ENCODE measurements around the gene PAPOLB. TPM values are rescaled to one million over a fixed set of nuclear protein-coding genes. Genes with fewer than 3 reads are reported as not detected.

PAPOLB gene
- total RNA-seq, 4 donors from 2014 or later = 0.22 to 1.4 (median 0.37) TPM

DNA sequence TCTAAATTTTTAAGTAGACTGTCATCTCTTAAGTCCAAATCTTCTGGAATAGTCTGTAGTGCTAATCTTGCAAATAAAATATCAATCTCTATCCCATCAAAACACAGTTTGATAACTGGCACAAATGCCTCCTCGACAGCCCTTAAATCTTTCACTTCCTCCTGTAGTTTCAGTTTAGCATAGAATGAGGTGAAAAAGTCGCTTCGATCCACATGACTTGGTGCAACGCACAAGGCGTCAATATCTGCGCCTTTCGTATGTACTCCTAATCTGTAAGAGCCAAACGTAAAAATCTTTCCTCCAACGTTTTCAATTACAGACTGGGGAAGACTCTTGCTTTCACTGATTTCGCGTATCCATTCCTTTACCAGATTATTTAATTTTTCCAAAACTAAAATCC is 603 bp downstream of the PAPOLB start:
- Histone ChIP-seq H3K4me3 (replicated peaks in 1 of 3) (peak overlapping the region in 1 of 3 donors; percentile 14), H3K4me1 (peaks cover 0 to 3% of the 10 kb centered on the region in 2 donors), H3K9me3 (no peaks in the 10 kb centered on the region), H3K27ac (no peak overlapping the region), H3K27me3 (peaks cover 7% of the 10 kb centered on the region), H3K36me3 (no peaks in the 10 kb centered on the region)
- no peak for DNase-seq
- TF ChIP-seq POLR2A (IDR thresholded peaks at IDR 0.05) = no peak
- TF ChIP-seq, protein P1, sequence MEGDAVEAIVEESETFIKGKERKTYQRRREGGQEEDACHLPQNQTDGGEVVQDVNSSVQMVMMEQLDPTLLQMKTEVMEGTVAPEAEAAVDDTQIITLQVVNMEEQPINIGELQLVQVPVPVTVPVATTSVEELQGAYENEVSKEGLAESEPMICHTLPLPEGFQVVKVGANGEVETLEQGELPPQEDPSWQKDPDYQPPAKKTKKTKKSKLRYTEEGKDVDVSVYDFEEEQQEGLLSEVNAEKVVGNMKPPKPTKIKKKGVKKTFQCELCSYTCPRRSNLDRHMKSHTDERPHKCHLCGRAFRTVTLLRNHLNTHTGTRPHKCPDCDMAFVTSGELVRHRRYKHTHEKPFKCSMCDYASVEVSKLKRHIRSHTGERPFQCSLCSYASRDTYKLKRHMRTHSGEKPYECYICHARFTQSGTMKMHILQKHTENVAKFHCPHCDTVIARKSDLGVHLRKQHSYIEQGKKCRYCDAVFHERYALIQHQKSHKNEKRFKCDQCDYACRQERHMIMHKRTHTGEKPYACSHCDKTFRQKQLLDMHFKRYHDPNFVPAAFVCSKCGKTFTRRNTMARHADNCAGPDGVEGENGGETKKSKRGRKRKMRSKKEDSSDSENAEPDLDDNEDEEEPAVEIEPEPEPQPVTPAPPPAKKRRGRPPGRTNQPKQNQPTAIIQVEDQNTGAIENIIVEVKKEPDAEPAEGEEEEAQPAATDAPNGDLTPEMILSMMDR (IDR thresholded peaks at IDR 0.05) = no peak
- intact Hi-C loops (cut with DNase I) = no loop called here
- WGBS, 2 donors = 87 to 90% methylated on average over 11 of the region's 11 CpGs

GRCh38 chr7:4857189-4857588 is 4.6 kb downstream of the PAPOLB start:
- no peaks in the 10 kb centered on the region for H3K36me3 ChIP-seq
- no peak for TF ChIP-seq POLR2A (IDR thresholded peaks at IDR 0.05)
- TF ChIP-seq, protein P1 (IDR thresholded peaks at IDR 0.05) = no peak
- H3K9me3 ChIP-seq = no peaks in the 10 kb centered on the region
- no peak overlapping the region for H3K4me3 ChIP-seq (replicated peaks in 1 of 3)
- intact Hi-C loops (cut with DNase I) = no loop called here
- WGBS, 2 donors = 76 to 87% methylated on average over 3 of the region's 3 CpGs
- peaks cover 0 to 3% of the 10 kb centered on the region in 2 donors for H3K4me1 ChIP-seq
- H3K27ac ChIP-seq = no peak overlapping the region
- DNase-seq = no peak
- peaks cover 7% of the 10 kb centered on the region for H3K27me3 ChIP-seq

- 87 to 90% methylated on average over 10 of the region's 10 CpGs for WGBS, 2 donors
- no peaks in the 10 kb centered on the region for H3K9me3 ChIP-seq
- H3K36me3 ChIP-seq = no peaks in the 10 kb centered on the region
- intact Hi-C loops (cut with DNase I) = no loop called here
- no peak for DNase-seq
- no peaks in the 10 kb centered on the region for H3K4me1 ChIP-seq
- no peak overlapping the region for H3K27ac ChIP-seq
- H3K4me3 ChIP-seq (replicated peaks in 1 of 3) = no peak overlapping the region
- H3K27me3 ChIP-seq = peaks cover under 1% of the 10 kb centered on the region
- no peak for TF ChIP-seq POLR2A (IDR thresholded peaks at IDR 0.05)
- TF ChIP-seq, protein P1 (IDR thresholded peaks at IDR 0.05) = no peak
Measured at GRCh38 chr7:4856336-4857057, 5.3 kb downstream of the PAPOLB start.

GRCh38 chr7:4854916-4855315 is 6.9 kb downstream of the PAPOLB start:
- DNase-seq = no peak
- H3K27me3 ChIP-seq = no peaks in the 10 kb centered on the region
- 86 to 95% methylated on average over 6 of the region's 6 CpGs for WGBS, 2 donors
- no peak overlapping the region for H3K27ac ChIP-seq
- TF ChIP-seq, protein P1 (IDR thresholded peaks at IDR 0.05) = no peak
- TF ChIP-seq POLR2A (IDR thresholded peaks at IDR 0.05) = no peak
- intact Hi-C loops (cut with DNase I) = loop anchor here (5.0 kb wide), 1 partner anchor 32 kb away; no protein-coding TSS in a partner anchor
- H3K4me3 ChIP-seq (replicated peaks in 1 of 3) = no peak overlapping the region
- no peaks in the 10 kb centered on the region for H3K9me3 ChIP-seq
- no peaks in the 10 kb centered on the region for H3K36me3 ChIP-seq
- no peaks in the 10 kb centered on the region for H3K4me1 ChIP-seq
